Stimulated activated CD8-positive, alpha-beta memory T cell treated with anti-CD3 and anti-CD28 coated beads, Interleukin-12 subunit alpha, Interleukin-12 subunit beta, amount 100 ng/mL, for 24 hours (primary cell): ENCODE measurements around the gene PPP2R2D.
"Not testable (repeated sequence)": the region's sequence is repeated elsewhere in the genome, so short reads cannot be mapped to it uniquely, and the experiment has no call there.

Source experiments
- DNase-seq: peaks from one replicate; pipeline ENCODE4 v3.0.0-alpha.2; 2020; ENCODE audit errors: extremely low read depth

PPP2R2D gene

DNA sequence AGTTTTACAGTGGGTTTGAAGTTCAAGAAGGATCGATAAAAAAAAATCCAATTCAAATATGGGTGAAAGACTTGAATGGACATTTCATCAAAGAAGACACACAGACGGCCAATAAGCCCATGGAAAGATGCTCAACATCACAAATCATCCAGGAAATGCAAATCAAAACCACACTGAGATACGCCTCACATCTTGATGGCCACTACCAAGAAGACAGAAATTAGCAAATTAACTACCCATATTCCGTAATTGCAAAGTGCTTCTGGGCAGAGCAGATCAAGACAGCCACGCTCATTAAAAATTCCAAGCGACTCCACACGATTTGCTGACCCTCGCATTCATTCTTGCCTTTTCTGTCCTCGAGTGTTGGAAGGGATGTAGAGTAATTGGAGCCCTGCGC lies 34.1 kb upstream of the PPP2R2D start:
- no peak for DNase-seq

DNA sequence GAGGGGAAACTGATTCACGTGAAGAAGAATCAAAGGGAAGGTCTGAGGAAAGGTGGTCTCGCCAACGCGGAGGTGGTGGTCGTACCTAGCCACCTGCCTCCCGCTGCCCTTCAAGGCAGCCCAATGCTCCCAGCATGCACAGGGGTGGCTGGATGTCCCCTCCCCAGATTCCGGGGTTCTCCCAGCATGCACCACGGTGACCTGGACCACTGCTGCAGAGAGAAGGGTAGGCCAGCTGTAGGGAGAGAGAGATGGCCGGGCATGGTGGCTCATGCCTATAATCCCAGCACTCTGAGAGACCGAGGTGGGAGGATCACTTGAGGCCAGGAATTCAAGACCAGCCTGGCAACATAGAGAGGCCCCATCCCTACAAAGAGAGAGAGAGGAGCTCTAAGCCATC lies 32.4 kb upstream of the PPP2R2D start:
- no peak for DNase-seq

DNA sequence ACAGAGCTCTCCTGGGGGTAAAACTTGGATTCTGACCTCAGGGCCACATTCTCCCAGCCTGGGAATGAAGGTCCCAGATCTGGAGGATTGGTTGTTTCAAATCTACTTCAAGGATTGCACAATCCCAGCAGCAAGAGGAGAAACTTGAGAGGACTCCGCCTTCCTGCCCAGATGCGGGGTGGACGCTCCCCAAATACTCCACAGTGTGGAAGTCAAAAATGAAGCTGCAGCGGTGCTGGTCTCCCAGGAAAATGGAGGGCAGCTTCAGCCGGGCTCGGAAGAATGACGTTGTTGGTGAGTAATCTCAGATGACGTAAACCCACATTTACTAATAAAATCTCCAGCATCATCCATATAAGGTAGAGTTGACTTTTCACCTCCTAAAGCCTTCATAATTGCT lies 31.5 kb upstream of the PPP2R2D start:
- DNase-seq = no peak

GRCh38 chr10:131870411-131870810 lies 30.4 kb upstream of the PPP2R2D start:
- DNase-seq = no peak

- DNase-seq = no peak
Observed at GRCh38 chr10:131870831-131871672, 29.8 kb upstream of the PPP2R2D start.

GRCh38 chr10:131871673-131872005 lies 29.2 kb upstream of the PPP2R2D start:
- DNase-seq = no peak

DNA sequence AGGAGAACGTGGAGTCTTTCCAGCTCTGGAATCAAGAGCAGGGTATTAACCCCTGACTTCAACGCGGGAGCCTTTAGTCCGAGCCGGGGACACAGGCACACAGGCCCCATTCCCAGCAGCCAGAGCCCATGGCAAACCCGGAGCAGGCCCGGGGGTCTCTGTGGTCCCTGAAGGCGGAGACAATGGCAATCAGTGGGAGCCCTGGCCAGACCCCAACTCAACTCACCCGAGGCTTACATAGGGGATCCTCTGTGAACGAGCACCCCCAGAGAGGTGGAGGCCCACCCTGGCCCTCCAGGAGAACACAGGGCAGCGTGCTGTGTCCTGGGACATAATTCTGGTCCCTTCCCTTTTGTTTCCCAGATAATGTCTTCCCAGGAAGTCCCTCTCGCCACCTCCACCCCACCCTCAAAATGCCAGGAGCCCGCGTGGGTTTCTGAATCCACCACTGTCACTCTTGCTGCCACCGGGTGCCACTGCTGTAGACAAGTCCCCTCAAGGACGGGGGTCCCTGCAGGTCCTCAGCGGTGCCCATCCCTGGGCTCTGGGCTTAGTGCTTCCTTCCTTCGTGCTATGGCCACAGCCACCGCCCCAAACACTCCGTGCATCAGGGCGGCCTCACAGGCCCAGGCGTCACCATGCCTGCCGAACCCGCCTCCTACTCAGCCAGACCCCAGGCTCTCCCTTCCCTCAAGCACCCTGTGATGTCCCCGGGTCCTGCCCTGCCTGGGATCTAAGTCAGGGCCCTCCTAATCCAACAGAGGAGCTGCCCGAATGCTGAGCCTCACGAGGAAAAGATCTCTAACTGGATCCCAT lies 28.6 kb upstream of the PPP2R2D start:
- no peak for DNase-seq

- no peak for DNase-seq
Observed at GRCh38 chr10:131872827-131873375, 27.9 kb upstream of the PPP2R2D start.

GRCh38 chr10:131874991-131875451 lies 25.8 kb upstream of the PPP2R2D start:
- DNase-seq = no peak

DNA sequence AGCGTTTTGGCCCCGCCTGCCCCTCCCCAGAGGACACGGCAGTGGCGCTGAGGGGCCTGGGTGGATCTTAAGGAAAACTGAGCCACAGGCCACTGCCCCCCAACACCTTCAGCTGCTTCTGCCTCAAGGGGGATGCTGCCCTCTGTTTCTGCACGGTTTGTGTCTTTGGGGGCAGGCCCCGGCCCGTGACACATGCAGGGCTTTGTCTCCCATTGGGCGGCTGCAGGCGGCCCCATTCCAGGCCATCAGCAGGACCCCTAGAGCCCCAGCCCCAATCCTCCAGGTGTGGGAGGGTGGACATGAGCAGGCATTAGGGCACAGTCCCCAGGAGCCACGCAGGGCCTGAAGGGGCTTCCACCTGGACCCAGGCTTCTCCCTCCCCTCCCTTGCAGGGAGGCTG lies 25.3 kb upstream of the PPP2R2D start:
- DNase-seq = no peak

DNA sequence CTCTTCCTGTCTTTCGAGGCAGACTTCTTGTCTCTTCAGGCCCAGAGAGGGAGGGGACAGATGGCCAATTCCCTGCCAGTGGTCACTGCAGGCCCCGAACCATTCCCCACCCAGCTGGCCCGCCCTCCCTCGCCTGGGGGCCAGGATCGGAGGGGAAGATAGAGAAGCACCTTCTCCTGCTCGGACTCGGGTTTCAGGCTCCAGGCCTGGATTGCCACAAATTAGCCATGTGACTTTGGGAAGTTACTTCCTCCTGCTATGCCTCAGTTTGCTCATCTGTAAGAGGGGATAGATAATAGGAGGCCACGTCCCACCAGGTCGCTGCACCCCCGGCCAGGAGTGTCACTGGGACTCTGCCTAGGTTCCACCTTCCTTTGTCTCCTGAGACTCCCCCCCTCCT lies 24.8 kb upstream of the PPP2R2D start:
- DNase-seq = no peak

DNA sequence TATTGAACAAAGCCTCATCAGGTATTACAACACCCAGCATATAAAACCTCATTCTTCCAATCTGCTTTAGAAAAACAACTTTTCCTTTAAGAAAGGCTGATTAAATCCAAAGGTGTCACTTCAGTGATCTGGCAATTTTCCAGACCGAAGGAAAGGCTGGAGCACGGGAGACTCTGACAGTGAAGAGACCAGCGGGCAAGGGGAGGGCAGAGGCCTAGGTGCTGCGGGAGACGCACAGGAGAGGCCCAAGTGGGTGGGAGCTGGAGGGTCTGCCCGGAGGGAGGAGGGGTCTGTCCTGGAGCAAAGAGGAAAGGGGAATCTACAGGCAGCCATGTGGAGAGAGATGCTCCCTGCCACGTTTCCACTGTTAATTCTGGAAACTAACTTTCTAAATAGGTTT lies 24.3 kb upstream of the PPP2R2D start:
- no peak for DNase-seq

- DNase-seq = no peak
Observed at GRCh38 chr10:131880016-131880590, 20.7 kb upstream of the PPP2R2D start.

- DNase-seq = no peak
Observed at GRCh38 chr10:131881104-131881880, 19.5 kb upstream of the PPP2R2D start.

GRCh38 chr10:131882151-131882550 lies 18.7 kb upstream of the PPP2R2D start:
- DNase-seq = no peak

- no peak for DNase-seq
Observed at GRCh38 chr10:131882590-131883451, 18.0 kb upstream of the PPP2R2D start.

DNA sequence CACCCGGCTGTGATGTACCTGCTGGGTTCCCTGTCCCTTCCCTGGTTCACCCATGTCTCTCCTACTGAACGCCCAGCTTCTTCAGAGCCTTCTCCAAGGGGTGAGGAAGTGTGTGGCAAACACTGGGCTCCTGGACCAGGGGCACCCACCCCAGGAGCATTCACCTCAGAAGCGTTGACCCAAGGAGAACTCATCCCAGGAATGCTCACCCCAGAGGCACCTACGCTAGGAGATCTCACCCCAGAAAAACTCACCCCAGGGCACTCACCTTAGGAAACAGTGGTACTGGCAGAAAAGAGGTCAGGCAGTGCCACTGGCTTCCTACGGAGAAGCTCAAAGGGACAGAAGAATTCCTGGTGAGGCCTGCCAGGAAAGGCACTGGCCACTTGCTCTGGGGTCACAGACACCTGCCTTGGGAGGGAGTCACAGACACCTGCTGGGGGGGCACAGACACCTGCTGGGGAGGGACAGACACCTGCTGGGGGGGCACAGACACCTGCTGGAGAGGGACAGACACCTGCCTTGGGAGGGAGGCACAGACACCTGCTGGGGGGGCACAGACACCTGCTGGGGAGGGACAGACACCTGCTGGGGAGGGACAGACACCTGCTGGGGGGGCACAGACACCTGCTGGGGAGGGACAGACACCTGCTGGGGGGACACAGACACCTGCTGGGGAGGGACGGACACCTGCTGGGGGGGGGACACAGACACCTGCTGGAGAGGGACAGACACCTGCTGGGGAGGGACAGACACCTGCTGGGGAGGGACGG lies 17.0 kb upstream of the PPP2R2D start:
- DNase-seq = not testable (repeated sequence)

- peak; percentile 54 for DNase-seq
Observed at GRCh38 chr10:131885391-131886165, 15.2 kb upstream of the PPP2R2D start.

DNA sequence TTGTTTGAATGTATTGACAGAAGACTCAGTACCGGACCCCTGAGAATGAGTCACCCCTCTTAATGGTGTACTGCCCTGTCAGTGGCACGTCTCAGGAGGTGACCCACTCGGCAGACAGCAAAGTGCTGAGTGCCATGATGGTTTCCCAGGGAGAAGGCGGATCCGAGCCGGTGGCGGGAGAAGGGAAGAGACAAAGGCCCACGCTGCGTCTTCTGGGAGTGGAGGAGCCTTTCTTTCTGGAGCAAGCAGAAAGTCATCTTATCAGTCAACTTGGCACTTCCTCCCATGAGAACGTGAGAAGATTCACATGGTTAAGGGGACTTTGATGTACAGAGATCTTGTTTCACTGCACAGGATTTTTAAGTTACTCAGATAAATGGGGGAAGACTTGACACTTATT lies 14.6 kb upstream of the PPP2R2D start:
- DNase-seq = no peak
